Mesenchymal stem cell (in vitro differentiated cells and primary cell): ENCODE data around the gene YBX3.

ENCODE experiments used
- DNase-seq: peaks from one replicate; pipeline ENCODE4 v3.0.0-alpha.2; 2013
- H2AFZ ChIP-seq: one replicate; pipeline ENCODE4 v1.6.1; 2013; ENCODE audit warnings: low read depth, mild to moderate bottlenecking, control low read depth, inconsistent platforms, low read length, moderate library complexity
- H2AK5ac ChIP-seq: 2 replicates; pipeline ENCODE4 v1.6.1; 2013; ENCODE audit warnings: low read length, moderate library complexity, mild to moderate bottlenecking, inconsistent platforms; ENCODE audit not compliant: severe bottlenecking
- H2BK120ac ChIP-seq: one replicate; pipeline ENCODE4 v1.6.1; 2013; ENCODE audit warnings: low read depth, mild to moderate bottlenecking, inconsistent platforms, low read length, moderate library complexity
- H2BK12ac ChIP-seq, 2 experiments: one replicate each; pipeline ENCODE4 v1.6.1; 2013; ENCODE audit warnings: inconsistent platforms in 2 of 2, low read length in 2 of 2, mild to moderate bottlenecking in 2 of 2, moderate library complexity in 2 of 2, control low read depth in 1 of 2
- H2BK15ac ChIP-seq: one replicate; pipeline ENCODE4 v1.6.1; 2013; ENCODE audit warnings: mild to moderate bottlenecking, low read depth, inconsistent platforms; ENCODE audit not compliant: poor library complexity, severe bottlenecking
- H2BK5ac ChIP-seq: 2 replicates; pipeline ENCODE4 v1.6.1; 2013; ENCODE audit warnings: low read depth, mild to moderate bottlenecking, low read length, control low read depth, inconsistent platforms; ENCODE audit not compliant: poor library complexity, severe bottlenecking
- H3K14ac ChIP-seq, 2 experiments: one replicate each; pipeline ENCODE4 v1.6.1; 2013; ENCODE audit warnings: inconsistent platforms in 2 of 2, low read length in 2 of 2, control low read depth in 1 of 2, mild to moderate bottlenecking in 1 of 2, moderate library complexity in 1 of 2
- H3K18ac ChIP-seq, 2 experiments: one replicate each; pipeline ENCODE4 v1.6.1; 2013; ENCODE audit warnings: inconsistent platforms in 2 of 2, low read length in 2 of 2, control low read depth in 1 of 2, low read depth in 1 of 2, mild to moderate bottlenecking in 1 of 2
- H3K23ac ChIP-seq, 2 experiments: one replicate each; pipeline ENCODE4 v1.6.1; 2013; ENCODE audit warnings: inconsistent platforms in 2 of 2, low read length in 2 of 2, mild to moderate bottlenecking in 2 of 2, moderate library complexity in 2 of 2, control low read depth in 1 of 2
- H3K27ac ChIP-seq: 2 replicates; pipeline ENCODE4 v1.5.1; 2013; ENCODE audit warnings: mild to moderate bottlenecking, moderate library complexity, low read length, control low read depth, inconsistent platforms; ENCODE audit not compliant: poor library complexity, severe bottlenecking
- H3K27me3 ChIP-seq, 2 experiments: 2 replicates each; pipeline versions ENCODE4 v1.6.1 to v1.7.0; 2013; ENCODE audit warnings: low read length in 2 of 2, mild to moderate bottlenecking in 2 of 2, moderate library complexity in 2 of 2, control low read depth in 1 of 2, inconsistent platforms in 1 of 2; ENCODE audit not compliant: control insufficient read depth in 1 of 2, insufficient read depth in 1 of 2
- H3K36me3 ChIP-seq, 2 experiments: 2 replicates each; pipeline versions ENCODE4 v1.6.1 to v1.7.0; 2013; ENCODE audit warnings: low read length in 2 of 2, control low read depth in 1 of 2, inconsistent platforms in 1 of 2, low read depth in 1 of 2, mild to moderate bottlenecking in 1 of 2; ENCODE audit not compliant: insufficient read depth in 2 of 2, control insufficient read depth in 1 of 2
- H3K4ac ChIP-seq, 2 experiments: one replicate each; pipeline ENCODE4 v1.6.1; 2013; ENCODE audit warnings: inconsistent platforms in 2 of 2, low read length in 2 of 2, mild to moderate bottlenecking in 2 of 2, moderate library complexity in 2 of 2, control low read depth in 1 of 2, low read depth in 1 of 2
- H3K4me1 ChIP-seq: 2 replicates; pipeline ENCODE4 v1.6.1; 2013; ENCODE audit warnings: low read depth, low read length, control low read depth; ENCODE audit not compliant: control insufficient read depth, insufficient read depth
- H3K4me2 ChIP-seq: 2 replicates; pipeline ENCODE4 v1.6.1; 2013; ENCODE audit warnings: low read length, mild to moderate bottlenecking, inconsistent platforms; ENCODE audit not compliant: poor library complexity, severe bottlenecking
- H3K4me3 ChIP-seq, 2 experiments: 2 replicates each; pipeline versions ENCODE4 v1.5.1 to v1.7.0; 2013; ENCODE audit warnings: low read length in 2 of 2, mild to moderate bottlenecking in 2 of 2, control low read depth in 1 of 2, low read depth in 1 of 2; ENCODE audit not compliant: insufficient read depth in 1 of 2
- H3K79me1 ChIP-seq: replicated peaks from 2 replicates; pipeline ENCODE4 v1.6.1; 2013; ENCODE audit warnings: mild to moderate bottlenecking, control low read depth, low read length, inconsistent platforms; ENCODE audit not compliant: poor library complexity, severe bottlenecking
- H3K9ac ChIP-seq: 2 replicates; pipeline ENCODE4 v1.7.0; 2013; ENCODE audit warnings: mild to moderate bottlenecking, low read length, moderate library complexity
- H3K9me3 ChIP-seq: 2 replicates; pipeline ENCODE4 v1.7.0; 2013; ENCODE audit warnings: mild to moderate bottlenecking, low read length; ENCODE audit not compliant: control insufficient read depth
- H4K8ac ChIP-seq: one replicate; pipeline ENCODE4 v1.6.1; 2013; ENCODE audit warnings: inconsistent platforms, mild to moderate bottlenecking, low read length, moderate library complexity
- H4K91ac ChIP-seq: one replicate; pipeline ENCODE4 v1.6.1; 2013; ENCODE audit warnings: mild to moderate bottlenecking, low read length, inconsistent platforms
- WGBS: methylation state at CpG from one replicate; pipeline ENCODE4 v1.1.7; 2013; ENCODE audit warnings: mixed read lengths; 5-methylcytosine and 5-hydroxymethylcytosine counted together

The YBX3 gene

GRCh38 chr12:10725003-10725402, 1.9 kb upstream of the YBX3 start:
- Histone ChIP-seq H3K23ac (no peak overlapping the region), H3K18ac (no peak overlapping the region), H3K4me2 (no peak overlapping the region), H2AFZ (no peak overlapping the region), H2AK5ac (no peak overlapping the region), H2BK15ac (no peak overlapping the region), H2BK12ac (no peak overlapping the region), H3K9me3 (no peaks in the 10 kb centered on the region), H3K4ac (no peak overlapping the region), H3K79me1 (no peaks in the 10 kb centered on the region), H4K8ac (no peak overlapping the region), H3K27ac (no peak overlapping the region), H2BK5ac (no peak overlapping the region), H3K27me3 (no peaks in the 10 kb centered on the region), H4K91ac (no peak overlapping the region), H3K4me3 (no peak overlapping the region), H3K4me1 (no peaks in the 10 kb centered on the region), H3K9ac (peak overlapping the region; percentile 96), H3K14ac (no peak overlapping the region), H2BK120ac (no peak overlapping the region), H3K36me3 (no peaks in the 10 kb centered on the region)
- 86% methylated on average over 1 of the region's 1 CpG for WGBS
- no peak for DNase-seq

GRCh38 chr12:10722502-10722904, 620 bp downstream of the YBX3 start:
- no peaks in the 10 kb centered on the region for H3K79me1 ChIP-seq
- peak overlapping the region; percentile 13 for H2BK15ac ChIP-seq
- H3K4me2 ChIP-seq, result peak overlapping the region; percentile 61
- WGBS, result under 1% methylated on average over 26 of the region's 36 CpGs
- H3K4ac ChIP-seq, result peak overlapping the region in 1 of 2 experiments; percentile 40
- no peak overlapping the region for H2AK5ac ChIP-seq
- no peaks in the 10 kb centered on the region for H3K36me3 ChIP-seq
- H2AFZ ChIP-seq, result no peak overlapping the region
- peak overlapping the region in 1 of 2 experiments; percentile 37 for H2BK12ac ChIP-seq
- no peaks in the 10 kb centered on the region for H3K27me3 ChIP-seq
- H3K18ac ChIP-seq, result peak overlapping the region in 1 of 2 experiments; percentile 61
- H2BK120ac ChIP-seq, result peak overlapping the region; percentile 21
- H4K8ac ChIP-seq, result no peak overlapping the region
- peak overlapping the region; percentile 96 for H3K9ac ChIP-seq
- no peak overlapping the region for H4K91ac ChIP-seq
- peak overlapping the region; percentile 86 to 99 for H3K4me3 ChIP-seq
- no peak overlapping the region for H2BK5ac ChIP-seq
- peak overlapping the region; percentile 59 for H3K27ac ChIP-seq
- peak overlapping the region in 1 of 2 experiments; percentile 46 for H3K23ac ChIP-seq
- H3K9me3 ChIP-seq, result no peaks in the 10 kb centered on the region
- peak; percentile 70 for DNase-seq
- H3K4me1 ChIP-seq, result no peaks in the 10 kb centered on the region
- no peak overlapping the region for H3K14ac ChIP-seq

GRCh38 chr12:10721651-10722501, 1.2 kb downstream of the YBX3 start:
- no peak overlapping the region for H2BK120ac ChIP-seq
- DNase-seq, result peak; percentile 97
- no peak overlapping the region for H4K8ac ChIP-seq
- H3K18ac ChIP-seq, result peak overlapping the region; percentile 28 to 37
- H3K27me3 ChIP-seq, result no peaks in the 10 kb centered on the region
- H3K79me1 ChIP-seq, result no peaks in the 10 kb centered on the region
- H2BK5ac ChIP-seq, result no peak overlapping the region
- peak overlapping the region; percentile 96 for H3K9ac ChIP-seq
- no peaks in the 10 kb centered on the region for H3K9me3 ChIP-seq
- H3K27ac ChIP-seq, result peak overlapping the region; percentile 59
- H3K4me3 ChIP-seq, result peak overlapping the region; percentile 86 to 99
- WGBS, result 1% methylated on average over 24 of the region's 26 CpGs
- no peak overlapping the region for H3K23ac ChIP-seq
- no peak overlapping the region for H3K4ac ChIP-seq
- H2BK15ac ChIP-seq, result no peak overlapping the region
- peak overlapping the region; percentile 61 for H3K4me2 ChIP-seq
- no peak overlapping the region for H2AK5ac ChIP-seq
- H3K36me3 ChIP-seq, result no peaks in the 10 kb centered on the region
- peak overlapping the region in 1 of 2 experiments; percentile 37 for H2BK12ac ChIP-seq
- no peak overlapping the region for H2AFZ ChIP-seq
- no peak overlapping the region for H3K14ac ChIP-seq
- H4K91ac ChIP-seq, result no peak overlapping the region
- H3K4me1 ChIP-seq, result no peaks in the 10 kb centered on the region

GRCh38 chr12:10720974-10721650, 2.0 kb downstream of the YBX3 start:
- H3K9ac ChIP-seq, result peak overlapping the region; percentile 96
- H4K91ac ChIP-seq, result no peak overlapping the region
- no peaks in the 10 kb centered on the region for H3K9me3 ChIP-seq
- H2BK15ac ChIP-seq, result no peak overlapping the region
- H3K36me3 ChIP-seq, result no peaks in the 10 kb centered on the region
- no peak overlapping the region for H4K8ac ChIP-seq
- H2BK5ac ChIP-seq, result no peak overlapping the region
- H3K23ac ChIP-seq, result no peak overlapping the region
- H3K4ac ChIP-seq, result no peak overlapping the region
- peak overlapping the region; percentile 61 for H3K4me2 ChIP-seq
- no peak overlapping the region for H3K18ac ChIP-seq
- no peak overlapping the region for H2BK120ac ChIP-seq
- WGBS, result 36% methylated on average over 3 of the region's 3 CpGs
- H3K14ac ChIP-seq, result no peak overlapping the region
- no peaks in the 10 kb centered on the region for H3K4me1 ChIP-seq
- no peak overlapping the region for H2AK5ac ChIP-seq
- H2AFZ ChIP-seq, result no peak overlapping the region
- H3K27ac ChIP-seq, result peak overlapping the region; percentile 57
- H2BK12ac ChIP-seq, result no peak overlapping the region
- H3K27me3 ChIP-seq, result no peaks in the 10 kb centered on the region
- no peaks in the 10 kb centered on the region for H3K79me1 ChIP-seq
- DNase-seq, result peak; percentile 27
- peak overlapping the region in 1 of 2 experiments; percentile 99 for H3K4me3 ChIP-seq
